NCI-H460 (cell line): Measurements from ENCODE around the gene SCN8A. TPM values are rescaled to one million over a fixed set of nuclear protein-coding genes. Genes with fewer than 3 reads are reported as not detected.
A peak's percentile ranks its signal among the peaks of the same experiment; 100 is the strongest.
"Not testable (repeated sequence)": the region's sequence is repeated elsewhere in the genome, so short reads cannot be mapped to it uniquely, and the experiment has no call there.

Experiments used
- DNase-seq: peaks from one replicate; pipeline ENCODE4 v3.0.0-alpha.2; 2016; ENCODE audit warnings: low read depth; ENCODE audit errors: extremely low read depth
- polyA plus RNA-seq: library from polyadenylated mRNA; depleted of rRNA; stranded (reverse); fragments of >200 nt; gene quantifications from 2 replicates; pipeline ENCODE4 v1.2.3, GENCODE V29; 2014; cell fraction: nucleus; rRNA removed
- total RNA-seq: library from RNA; depleted of rRNA; stranded (reverse); fragments of >200 nt; shearing (Covaris generic); gene quantifications from 2 replicates; pipeline ENCODE4 v1.2.3, GENCODE V29; 2014; rRNA removed

Gene SCN8A
- total RNA-seq, result 0.02 and 0.06 TPM in 2 replicates
- polyA plus RNA-seq, result 0.05 TPM in 1 of 2 replicates, not detected in the other

DNA sequence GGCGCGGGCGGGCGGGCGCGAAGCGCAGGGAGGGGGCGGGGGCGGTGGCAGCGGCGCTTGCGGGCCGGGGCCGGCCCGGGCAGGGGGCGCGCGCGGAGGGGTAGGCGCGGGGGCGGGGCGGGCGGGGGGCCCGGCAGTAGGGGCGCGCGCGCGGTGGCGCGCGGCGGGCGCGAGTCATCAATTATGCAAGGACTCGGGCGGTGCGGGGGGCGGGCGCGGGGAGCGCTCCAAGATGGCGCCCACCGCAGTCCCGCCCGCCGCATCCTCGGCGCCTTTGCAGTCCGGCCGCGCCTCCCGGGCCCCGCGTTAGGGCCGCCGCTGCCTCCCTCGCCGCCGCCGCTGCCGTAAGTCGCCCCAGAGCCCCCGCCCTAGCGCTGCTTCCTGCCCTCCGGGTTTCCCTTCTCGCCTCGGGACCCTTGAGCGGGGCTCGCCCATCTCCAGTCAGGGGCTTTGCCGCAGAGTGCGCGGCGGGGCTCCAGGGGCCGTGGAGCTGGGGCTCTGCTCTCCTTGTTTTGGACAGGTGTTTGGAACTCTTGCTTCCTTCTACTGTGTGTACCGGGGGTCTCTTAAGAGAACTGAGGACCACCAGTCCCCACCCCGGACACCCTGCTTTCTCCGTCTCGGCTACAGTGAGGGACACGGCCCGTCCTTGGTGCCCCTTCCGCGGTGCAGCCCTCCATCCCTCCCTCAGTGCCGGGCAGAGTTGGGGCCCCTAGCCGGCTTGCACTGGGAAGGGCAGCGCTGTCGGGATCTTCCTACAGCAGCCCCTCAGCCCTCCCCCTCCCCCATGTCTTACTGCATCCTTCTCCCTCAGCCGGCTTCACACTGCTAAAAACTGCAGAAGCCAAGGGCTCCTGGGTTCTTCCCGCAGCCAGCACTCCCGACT lies at the start of gene SCN8A:
SCN8A (plus strand) TSS at position 218 of the 886 bp plus-strand sequence. CDS start 71,585 bp downstream, outside the sequence.
- no peak for DNase-seq

GRCh38 chr12:51546097-51546496 lies 44.9 kb upstream of the SCN8A start:
- no peak for DNase-seq

GRCh38 chr12:51547606-51548005 lies 43.4 kb upstream of the SCN8A start:
- DNase-seq, result no peak

- DNase-seq, result no peak
Observed at GRCh38 chr12:51548241-51548640, 42.8 kb upstream of the SCN8A start.

- DNase-seq, result no peak
Observed at GRCh38 chr12:51549637-51550036, 41.4 kb upstream of the SCN8A start.

DNA sequence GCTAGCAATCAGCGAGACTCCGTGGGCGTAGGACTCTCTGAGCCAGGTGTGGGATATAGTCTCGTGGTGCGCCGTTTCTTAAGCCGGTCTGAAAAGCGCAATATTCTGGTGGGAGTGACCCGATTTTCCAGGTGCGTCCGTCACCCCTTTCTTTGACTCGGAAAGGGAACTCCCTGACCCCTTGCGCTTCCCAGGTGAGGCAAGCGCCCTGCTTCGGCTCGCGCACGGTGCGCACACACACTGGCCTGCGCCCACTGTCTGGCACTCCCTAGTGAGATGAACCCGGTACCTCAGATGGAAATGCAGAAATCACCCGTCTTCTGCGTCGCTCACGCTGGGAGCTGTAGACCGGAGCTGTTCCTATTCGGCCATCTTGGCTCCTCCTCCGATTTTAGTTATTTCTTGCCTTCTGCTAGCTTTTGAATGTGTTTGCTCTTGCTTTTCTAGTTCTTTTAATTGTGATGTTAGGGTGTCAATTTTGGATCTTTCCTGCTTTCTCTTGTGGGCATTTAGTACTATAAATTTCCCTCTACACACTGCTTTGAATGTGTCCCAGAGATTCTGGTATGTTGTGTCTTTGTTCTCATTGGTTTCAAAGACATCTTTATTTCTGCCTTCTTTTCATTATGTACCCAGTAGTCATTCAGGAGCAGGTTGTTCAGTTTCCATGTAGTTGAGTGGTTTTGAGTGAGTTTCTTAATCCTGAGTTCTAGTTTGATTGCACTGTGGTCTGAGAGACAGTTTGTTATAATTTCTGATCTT lies 22.6 kb upstream of the SCN8A start:
- not testable (repeated sequence) for DNase-seq

DNA sequence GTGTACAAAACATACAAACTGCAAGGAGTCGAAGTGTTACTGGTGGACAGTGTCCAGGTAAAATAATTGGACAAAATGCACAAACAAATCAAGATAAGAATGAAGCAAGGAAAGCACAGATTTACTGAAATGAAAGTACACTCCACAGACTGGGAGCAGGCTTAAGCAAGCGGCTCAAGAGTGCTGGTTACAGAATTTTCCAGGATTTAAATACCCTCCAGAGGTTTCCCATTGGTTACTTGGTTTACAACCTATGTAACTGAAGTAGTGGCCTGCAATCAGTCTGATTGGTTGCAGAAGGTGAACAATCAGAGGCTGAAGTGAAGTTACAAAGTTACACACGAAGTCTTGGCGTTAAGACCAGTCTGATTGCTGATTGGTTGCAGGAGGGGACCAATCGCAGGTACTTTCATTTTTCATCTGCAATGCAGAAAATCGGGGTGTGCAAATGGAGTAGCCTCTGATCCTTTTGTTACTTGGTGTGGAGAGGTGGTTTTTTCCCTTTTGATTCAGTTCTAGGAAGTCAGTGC lies 11.6 kb upstream of the SCN8A start:
- DNase-seq, result peak; percentile 35

GRCh38 chr12:51589060-51589459 lies 2.0 kb upstream of the SCN8A start:
- DNase-seq, result no peak

- no peak for DNase-seq
Observed at GRCh38 chr12:51589557-51590176, 1.4 kb upstream of the SCN8A start.

GRCh38 chr12:51590347-51591015 lies 552 bp upstream of the SCN8A start:
- DNase-seq, result peak; percentile 52

GRCh38 chr12:51592034-51592705 lies 1.1 kb downstream of the SCN8A start:
- no peak for DNase-seq

DNA sequence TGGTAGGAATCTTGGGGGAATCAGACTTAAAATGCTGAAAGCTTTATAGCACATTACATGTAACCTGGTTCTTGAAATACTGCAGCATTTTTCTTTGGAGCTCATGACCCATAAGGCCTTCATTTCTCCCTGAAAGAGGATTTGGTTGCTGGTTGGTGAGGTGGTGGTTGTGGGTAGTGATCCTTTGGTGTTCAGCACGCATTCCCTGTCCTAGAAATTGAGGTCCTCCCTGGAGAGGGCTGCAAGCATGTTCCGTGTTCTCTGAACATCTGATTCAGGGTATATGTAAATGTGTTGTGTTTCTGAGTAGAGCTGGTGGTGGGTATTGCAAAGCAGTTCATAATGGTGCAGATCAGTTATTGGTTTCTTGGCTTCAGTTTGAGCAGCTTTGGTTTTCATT lies 2.0 kb downstream of the SCN8A start:
- no peak for DNase-seq

DNA sequence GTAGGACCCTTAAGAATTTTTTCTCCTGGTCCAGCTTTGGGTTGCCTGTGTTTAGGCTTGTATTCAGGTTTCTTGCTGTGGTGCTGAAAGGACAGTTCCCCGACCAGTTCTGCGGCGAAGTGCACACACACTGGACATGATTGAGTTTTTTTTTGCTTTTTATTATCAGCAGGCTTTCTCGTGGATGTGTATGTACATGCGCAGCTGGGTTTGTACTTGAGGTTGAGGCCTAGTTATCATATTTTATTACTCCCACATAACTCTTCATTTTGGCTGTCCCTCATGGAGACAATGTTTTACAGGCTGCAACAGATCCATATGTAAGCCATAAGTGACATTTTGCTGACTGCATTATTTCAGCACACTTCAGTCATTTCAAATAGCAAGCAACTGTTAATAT lies 2.5 kb downstream of the SCN8A start:
- DNase-seq, result peak; percentile 47

GRCh38 chr12:51598156-51598555 lies 7.1 kb downstream of the SCN8A start:
- no peak for DNase-seq

DNA sequence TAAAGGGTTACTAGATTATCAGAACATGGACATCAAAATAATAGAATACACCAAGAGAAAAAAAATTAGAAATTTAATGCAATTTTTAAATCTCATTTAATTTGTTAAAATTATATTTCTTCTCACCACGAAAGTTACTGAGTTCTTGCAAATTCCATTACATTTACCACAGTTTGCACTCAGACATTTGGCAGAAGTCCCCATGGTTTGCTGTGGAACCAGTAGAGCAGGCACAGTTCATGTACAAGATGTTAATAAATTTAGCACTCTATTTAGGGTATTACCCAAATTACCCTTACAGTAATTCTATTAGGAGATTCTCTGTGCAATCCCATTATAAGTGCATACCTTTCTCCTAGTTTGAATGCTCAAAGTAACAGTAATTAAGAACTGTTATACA lies 9.7 kb downstream of the SCN8A start:
- no peak for DNase-seq

DNA sequence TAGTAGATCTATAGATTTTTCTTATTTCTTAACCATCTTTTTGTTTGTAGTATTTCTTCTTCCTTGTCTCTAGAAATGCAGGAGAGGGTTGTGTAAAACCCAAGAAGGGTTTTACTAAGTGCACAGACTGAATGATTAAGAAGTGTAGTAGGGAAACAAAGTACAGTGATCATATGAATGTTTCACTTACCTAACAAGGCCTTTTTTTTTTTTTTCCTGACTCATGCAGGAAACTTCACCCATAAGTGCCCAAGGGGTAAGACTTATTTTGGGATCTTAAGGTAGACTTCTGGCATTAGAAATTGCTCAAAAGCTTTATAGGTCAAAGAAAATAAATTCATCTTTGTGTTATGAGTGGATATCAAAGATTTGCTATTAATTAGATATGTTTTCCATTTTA lies 10.2 kb downstream of the SCN8A start:
- DNase-seq, result no peak

DNA sequence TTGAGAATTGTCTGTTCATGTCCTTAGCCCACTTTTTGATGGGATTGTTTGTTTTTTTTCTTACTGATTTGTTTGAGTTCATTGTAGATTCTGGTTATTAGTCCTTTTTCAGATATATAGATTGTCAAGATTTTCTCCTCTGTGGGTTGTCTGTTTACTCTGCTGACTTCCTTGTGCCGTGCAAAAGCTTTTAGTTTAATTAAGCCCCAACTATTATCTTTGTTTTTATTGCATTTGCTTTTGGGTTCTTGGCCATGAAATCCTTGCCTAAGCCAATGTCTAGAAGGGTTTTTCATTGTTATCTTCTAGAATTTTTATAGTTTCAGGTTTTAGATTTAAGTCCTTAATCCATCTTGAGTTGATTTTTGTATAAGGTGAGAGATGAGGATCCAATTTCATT lies 14.9 kb downstream of the SCN8A start:
- not testable (repeated sequence) for DNase-seq

DNA sequence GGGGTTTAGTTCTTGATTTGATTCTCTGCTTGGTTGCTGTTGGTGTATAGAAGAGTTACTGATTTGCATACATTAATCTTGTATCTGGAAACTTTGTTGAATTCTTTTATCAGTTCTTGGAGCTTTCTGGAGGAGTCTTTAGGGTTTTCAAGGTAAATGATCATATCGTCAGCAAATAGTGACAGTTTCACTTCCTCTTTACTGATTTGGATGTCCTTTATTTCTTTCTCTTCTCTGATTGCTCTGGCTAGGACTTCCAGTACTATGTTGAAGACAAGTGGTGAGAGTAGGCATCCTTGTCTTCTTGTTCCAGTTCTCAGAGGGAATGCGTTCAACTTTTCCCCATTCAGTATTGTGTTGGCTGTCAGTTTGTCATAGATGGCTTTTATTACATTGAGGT lies 16.2 kb downstream of the SCN8A start:
- DNase-seq, result not testable (repeated sequence)

DNA sequence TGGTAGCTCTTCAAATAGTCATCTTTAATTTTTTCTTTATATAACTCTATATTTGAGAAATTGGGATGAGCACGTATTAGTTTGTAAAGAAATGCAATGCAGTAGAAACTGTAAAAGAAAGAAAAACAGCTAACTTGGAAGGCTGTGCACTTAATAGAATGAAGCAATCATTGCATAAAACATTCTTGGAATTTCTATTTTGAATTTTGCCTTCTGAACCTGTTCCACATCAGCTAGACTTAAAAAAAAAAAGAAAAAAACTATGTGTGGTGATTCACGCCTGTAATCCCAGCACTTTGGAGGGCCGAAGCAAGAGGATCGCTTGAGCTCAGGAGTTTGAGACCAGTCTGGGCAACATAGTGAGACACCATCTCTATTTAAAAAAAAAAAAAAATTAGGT lies 29.4 kb downstream of the SCN8A start:
- DNase-seq, result no peak
